Esophagus muscularis mucosa (tissue), 4 donors: ENCODE measurements around the gene ELFN1. TPM values are rescaled to one million over a fixed set of nuclear protein-coding genes. Genes with fewer than 3 reads are reported as not detected.
"Not testable (repeated sequence)": the region's sequence is repeated elsewhere in the genome, so short reads cannot be mapped to it uniquely, and the experiment has no call there.

Source experiments
- DNase-seq: peaks from one replicate; pipeline ENCODE4 v3.0.0-alpha.2; 2017; ENCODE audit errors: extremely low spot score
- H3K27ac ChIP-seq, 4 donors: fragments of 200-600 bp; sonication (generic); replicated peaks in 1 of 4; 1 replicate in 3 of 4; 2 replicates in 1 of 4; pipeline ENCODE4 v1.5.1; 2016 to 2019; ENCODE audit warnings: mild to moderate bottlenecking in 1 of 4
- H3K27me3 ChIP-seq, 4 donors: fragments of 200-600 bp; sonication (generic); one replicate each; pipeline versions ENCODE4 v1.5.1 to v1.6.0; 2016 to 2019
- H3K36me3 ChIP-seq, 4 donors: fragments of 200-600 bp; sonication (generic); one replicate each; pipeline ENCODE4 v1.5.1; 2016 to 2019
- H3K4me1 ChIP-seq, 4 donors: fragments of 200-600 bp; sonication (generic); one replicate each; pipeline ENCODE4 v1.5.1; 2016 to 2019
- H3K4me3 ChIP-seq, 4 donors: fragments of 200-600 bp; sonication (generic); 1 replicate in 2 of 4; 2 replicates in 2 of 4; pipeline ENCODE4 v1.5.1; 2016 to 2019; ENCODE audit warnings: mild to moderate bottlenecking in 4 of 4, moderate library complexity in 1 of 4
- H3K9me3 ChIP-seq, 4 donors: fragments of 200-600 bp; sonication (generic); 1 replicate in 3 of 4; 2 replicates in 1 of 4; pipeline ENCODE4 v1.5.1; 2016 to 2019
- CTCF ChIP-seq, 3 experiments: fragments of 200-600 bp in 2 of 3; fragments of 450-650 bp in 1 of 3; sonication (generic) in 2 of 3; IDR thresholded peaks; one replicate each; pipeline ENCODE4 v1.5.1; 2017 to 2019; ENCODE audit warnings: antibody characterized with exemption in 3 of 3, mild to moderate bottlenecking in 2 of 3, moderate library complexity in 1 of 3
- EP300 ChIP-seq: sonication (generic); formaldehyde crosslinking; IDR thresholded peaks from one replicate; pipeline ENCODE4 v1.6.1; 2017; ENCODE audit warnings: antibody characterized with exemption
- POLR2A ChIP-seq: fragments of 450-650 bp; IDR thresholded peaks from one replicate; pipeline ENCODE4 v1.6.1; 2017; ENCODE audit warnings: antibody characterized with exemption, moderate library complexity, mild to moderate bottlenecking, low read depth
- POLR2AphosphoS5 ChIP-seq, 2 donors: sonication (generic); formaldehyde crosslinking; IDR thresholded peaks; one replicate each; pipeline ENCODE4 v1.6.1; 2017; ENCODE audit warnings: antibody characterized with exemption in 2 of 2
- WGBS: methylation state at CpG from one replicate; pipeline ENCODE4 v1.1.5; 2018; 5-methylcytosine and 5-hydroxymethylcytosine counted together
- intact Hi-C: fragments of 100-400 bp; cut with DNase I; formaldehyde crosslinking; loops from one replicate; pipeline ENCODE4 v1.15.1; 2023
- total RNA-seq, 4 donors: library from RNA; depleted of rRNA; stranded (reverse); fragments of >200 nt; gene quantifications; one replicate each; pipeline versions ENCODE4 v1.1.0 to v1.2.1, GENCODE V29; 2016

ELFN1 gene
- total RNA-seq, 4 donors from 2014 or later: 0.86 to 3.3 (median 1.9) TPM

GRCh38 chr7:1715331-1715625 is 45.2 kb downstream of the ELFN1 start:
- peaks cover 0 to 25% (median 0%) of the 10 kb centered on the region in 4 donors for H3K4me1 ChIP-seq
- H3K27me3 ChIP-seq: peaks cover 0 to 49% (median 0%) of the 10 kb centered on the region in 4 donors
- intact Hi-C loops: no loop called here
- peaks cover 0 to 7% (median 0%) of the 10 kb centered on the region in 4 donors for H3K36me3 ChIP-seq
- no peak for DNase-seq
- WGBS: 88% methylated on average over 5 of the region's 5 CpGs
- no peaks in the 10 kb centered on the region for H3K9me3 ChIP-seq
- H3K4me3 ChIP-seq: no peak overlapping the region
- no peak overlapping the region for H3K27ac ChIP-seq
- TF ChIP-seq EP300 (no peak), POLR2A (no peak), POLR2AphosphoS5 (IDR thresholded peaks at IDR 0.05) (no peak), CTCF (IDR thresholded peaks at IDR 0.05) (no peak)

GRCh38 chr7:1715671-1716074 is 45.6 kb downstream of the ELFN1 start:
- no peak overlapping the region for H3K4me3 ChIP-seq
- H3K27ac ChIP-seq: no peak overlapping the region
- WGBS: 82% methylated on average over 6 of the region's 6 CpGs
- H3K27me3 ChIP-seq: peaks cover 0 to 49% (median 0%) of the 10 kb centered on the region in 4 donors
- no peaks in the 10 kb centered on the region for H3K9me3 ChIP-seq
- peaks cover 0 to 27% (median 0%) of the 10 kb centered on the region in 4 donors for H3K4me1 ChIP-seq
- intact Hi-C loops: no loop called here
- TF ChIP-seq POLR2AphosphoS5 (IDR thresholded peaks at IDR 0.05): no peak
- TF ChIP-seq POLR2A: no peak
- no peak for TF ChIP-seq EP300
- TF ChIP-seq CTCF (IDR thresholded peaks at IDR 0.05): no peak
- no peak for DNase-seq
- peaks cover 0 to 5% (median 0%) of the 10 kb centered on the region in 4 donors for H3K36me3 ChIP-seq

GRCh38 chr7:1716263-1717094 is 46.4 kb downstream of the ELFN1 start:
- Histone ChIP-seq H3K4me1 (peaks cover 0 to 27% (median 0%) of the 10 kb centered on the region in 4 donors), H3K4me3 (no peak overlapping the region), H3K27ac (no peak overlapping the region), H3K36me3 (peaks cover 0 to 5% (median 0%) of the 10 kb centered on the region in 4 donors), H3K27me3 (peaks cover 0 to 49% (median 0%) of the 10 kb centered on the region in 4 donors), H3K9me3 (no peaks in the 10 kb centered on the region)
- TF ChIP-seq POLR2A: no peak
- TF ChIP-seq POLR2AphosphoS5 (IDR thresholded peaks at IDR 0.05): no peak
- DNase-seq: no peak
- intact Hi-C loops: no loop called here
- WGBS: 57% methylated on average over 10 of the region's 20 CpGs

GRCh38 chr7:1717095-1717483 is 47.0 kb downstream of the ELFN1 start:
- no peak overlapping the region for H3K27ac ChIP-seq
- TF ChIP-seq POLR2AphosphoS5 (IDR thresholded peaks at IDR 0.05): no peak
- TF ChIP-seq POLR2A: no peak
- TF ChIP-seq EP300: no peak
- no peak for TF ChIP-seq CTCF (IDR thresholded peaks at IDR 0.05)
- WGBS: 91% methylated on average over 8 of the region's 10 CpGs
- no peaks in the 10 kb centered on the region for H3K9me3 ChIP-seq
- peaks cover 0 to 5% (median 0%) of the 10 kb centered on the region in 4 donors for H3K36me3 ChIP-seq
- no peak overlapping the region for H3K4me3 ChIP-seq
- intact Hi-C loops: no loop called here
- H3K27me3 ChIP-seq: peaks cover 0 to 49% (median 0%) of the 10 kb centered on the region in 4 donors
- no peak for DNase-seq
- peaks cover 0 to 27% (median 0%) of the 10 kb centered on the region in 4 donors for H3K4me1 ChIP-seq

- TF ChIP-seq EP300 (no peak), POLR2AphosphoS5 (IDR thresholded peaks at IDR 0.05) (no peak), POLR2A (no peak), CTCF (IDR thresholded peaks at IDR 0.05) (no peak)
- Histone ChIP-seq H3K4me1 (peaks cover 0 to 27% (median 0%) of the 10 kb centered on the region in 4 donors), H3K27me3 (peaks cover 0 to 47% (median 0%) of the 10 kb centered on the region in 4 donors), H3K27ac (no peak overlapping the region), H3K9me3 (no peaks in the 10 kb centered on the region), H3K36me3 (peaks cover 0 to 5% (median 0%) of the 10 kb centered on the region in 4 donors), H3K4me3 (no peak overlapping the region)
- WGBS: 94% methylated on average over 15 of the region's 15 CpGs
- DNase-seq: no peak
- intact Hi-C loops: no loop called here
These were observed 48.0 kb downstream of the ELFN1 start for GRCh38 chr7:1717903-1718676.

- intact Hi-C loops, H3K36me3 ChIP-seq, H3K27ac ChIP-seq, H3K4me3 ChIP-seq, H3K9me3 ChIP-seq, DNase-seq: not testable (repeated sequence)
- Histone ChIP-seq H3K27me3 (peaks cover 0 to 39% (median 0%) of the 10 kb centered on the region in 4 donors), H3K4me1 (peaks cover 0 to 20% (median 0%) of the 10 kb centered on the region in 4 donors)
- WGBS: 70% methylated on average over 3 of the region's 10 CpGs
These were observed 48.8 kb downstream of the ELFN1 start for GRCh38 chr7:1718850-1719249.

- H3K27ac ChIP-seq, H3K4me3 ChIP-seq, H3K9me3 ChIP-seq, H3K36me3 ChIP-seq, intact Hi-C loops, DNase-seq: not testable (repeated sequence)
- Histone ChIP-seq H3K4me1 (peaks cover 0 to 16% (median 0%) of the 10 kb centered on the region in 4 donors), H3K27me3 (peaks cover 0 to 35% (median 0%) of the 10 kb centered on the region in 4 donors)
- WGBS: 78% methylated on average over 6 of the region's 13 CpGs
These were observed 49.2 kb downstream of the ELFN1 start for GRCh38 chr7:1719256-1719655.
